ENCODE results near the gene ADAM15.

Gene ADAM15

DNA sequence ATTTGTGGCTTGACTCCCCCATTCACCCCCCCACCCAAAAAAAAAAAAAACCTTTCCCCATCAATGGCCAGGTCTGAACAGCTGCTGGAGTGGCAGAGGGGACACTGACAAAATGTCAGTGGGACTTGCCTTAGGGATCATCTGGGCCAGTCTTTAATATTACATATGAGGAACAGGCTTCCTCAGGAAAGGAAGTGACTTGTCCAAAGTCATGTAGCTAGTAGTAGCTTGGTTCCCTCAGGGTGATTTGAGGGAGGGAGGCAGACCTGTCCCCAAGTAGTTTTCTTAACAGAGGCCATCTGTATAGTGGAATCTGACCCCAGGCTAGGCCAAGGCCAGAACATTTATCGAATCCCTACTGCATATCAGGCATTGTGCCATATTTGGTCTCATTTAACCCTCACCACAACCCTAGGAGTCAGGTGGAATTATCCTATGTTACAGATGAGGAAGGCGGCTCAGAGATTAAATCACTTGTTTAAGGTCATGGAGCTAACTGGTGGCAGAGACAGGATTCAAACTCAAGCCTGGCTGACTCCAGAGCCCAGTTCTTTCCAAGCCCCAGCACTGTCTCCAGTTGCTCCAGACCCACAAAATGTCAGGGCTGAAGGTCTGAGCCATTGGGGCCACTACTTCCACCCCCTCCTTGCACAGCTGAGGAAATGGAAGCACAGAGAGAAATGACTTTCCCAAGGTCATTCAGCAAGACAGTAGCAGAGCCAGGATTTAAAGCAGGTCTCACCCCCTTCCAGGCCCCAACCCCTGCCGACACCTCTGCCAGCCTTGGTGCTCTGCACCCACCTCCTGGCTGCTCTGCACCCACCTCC lies 38.1 kb upstream of the ADAM15 start:
- DNase-seq = no peak

DNA sequence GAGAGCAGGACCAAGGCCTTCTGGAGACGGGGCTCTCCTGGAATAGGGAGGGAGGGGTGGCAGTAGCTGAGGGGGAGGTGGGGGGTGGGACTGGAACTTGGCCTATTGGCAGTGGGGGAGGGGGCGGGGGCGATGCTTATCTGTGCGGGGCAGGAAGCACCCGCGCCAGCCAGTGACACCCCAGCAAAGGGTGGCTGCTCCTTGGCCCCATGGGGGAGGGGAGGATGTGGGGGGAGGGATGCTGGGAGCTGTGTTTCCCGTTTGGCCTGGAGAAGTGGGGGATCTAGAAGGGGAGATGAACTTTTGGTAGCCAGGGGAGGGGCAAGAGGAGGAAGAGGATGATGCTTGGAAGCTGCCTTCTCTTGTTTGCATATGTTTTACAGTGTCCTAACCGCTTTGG lies 37.5 kb upstream of the ADAM15 start:
- no peak for DNase-seq

DNA sequence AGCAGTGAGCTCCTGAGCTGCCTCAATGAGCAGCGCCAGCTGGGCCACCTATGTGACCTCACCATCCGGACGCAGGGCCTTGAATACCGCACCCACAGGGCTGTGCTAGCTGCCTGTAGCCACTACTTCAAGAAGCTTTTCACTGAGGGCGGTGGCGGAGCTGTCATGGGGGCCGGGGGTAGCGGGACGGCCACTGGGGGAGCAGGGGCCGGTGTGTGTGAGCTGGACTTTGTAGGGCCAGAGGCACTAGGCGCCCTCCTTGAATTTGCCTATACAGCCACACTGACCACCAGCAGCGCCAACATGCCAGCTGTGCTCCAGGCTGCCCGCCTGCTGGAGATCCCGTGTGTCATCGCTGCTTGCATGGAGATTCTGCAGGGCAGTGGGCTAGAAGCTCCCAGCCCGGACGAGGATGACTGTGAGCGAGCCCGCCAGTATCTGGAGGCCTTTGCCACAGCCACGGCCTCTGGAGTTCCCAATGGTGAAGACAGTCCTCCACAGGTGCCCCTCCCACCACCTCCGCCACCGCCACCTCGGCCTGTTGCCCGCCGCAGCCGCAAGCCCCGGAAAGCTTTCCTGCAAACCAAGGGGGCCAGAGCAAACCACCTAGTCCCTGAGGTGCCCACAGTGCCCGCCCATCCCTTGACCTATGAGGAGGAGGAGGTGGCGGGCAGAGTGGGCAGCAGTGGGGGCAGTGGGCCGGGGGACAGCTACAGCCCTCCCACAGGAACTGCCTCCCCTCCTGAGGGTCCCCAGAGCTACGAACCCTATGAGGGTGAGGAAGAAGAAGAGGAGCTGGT lies 36.2 kb upstream of the ADAM15 start:
- no peak for DNase-seq

DNA sequence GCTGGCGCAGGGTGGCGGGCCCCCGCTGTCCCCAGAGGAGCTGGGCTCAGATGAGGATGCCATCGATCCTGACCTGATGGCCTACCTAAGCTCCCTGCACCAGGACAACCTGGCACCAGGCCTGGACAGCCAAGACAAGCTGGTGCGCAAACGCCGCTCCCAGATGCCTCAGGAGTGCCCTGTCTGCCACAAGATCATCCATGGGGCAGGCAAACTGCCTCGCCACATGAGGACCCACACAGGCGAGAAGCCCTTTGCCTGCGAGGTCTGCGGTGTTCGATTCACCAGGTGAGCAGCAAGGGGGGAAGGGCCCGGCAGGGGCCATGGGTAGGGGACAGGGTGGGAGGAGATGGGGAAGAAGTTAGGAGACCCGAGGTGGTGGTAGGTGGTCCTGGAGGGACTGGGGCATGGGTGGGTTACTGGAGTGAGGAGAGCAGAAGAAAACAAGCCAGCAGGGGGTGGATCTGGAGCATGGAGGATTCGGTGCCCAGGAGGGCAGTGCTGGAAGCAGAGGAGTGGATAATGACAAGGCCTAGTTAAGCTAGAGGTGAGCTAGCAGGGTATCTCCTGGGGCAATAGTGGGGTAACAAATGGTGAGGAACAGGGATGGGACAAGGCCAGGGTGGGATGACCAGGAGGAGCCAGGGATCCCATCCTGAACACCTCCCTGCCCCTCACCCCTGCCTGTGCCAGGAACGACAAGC lies 35.4 kb upstream of the ADAM15 start:
- no peak for DNase-seq

DNA sequence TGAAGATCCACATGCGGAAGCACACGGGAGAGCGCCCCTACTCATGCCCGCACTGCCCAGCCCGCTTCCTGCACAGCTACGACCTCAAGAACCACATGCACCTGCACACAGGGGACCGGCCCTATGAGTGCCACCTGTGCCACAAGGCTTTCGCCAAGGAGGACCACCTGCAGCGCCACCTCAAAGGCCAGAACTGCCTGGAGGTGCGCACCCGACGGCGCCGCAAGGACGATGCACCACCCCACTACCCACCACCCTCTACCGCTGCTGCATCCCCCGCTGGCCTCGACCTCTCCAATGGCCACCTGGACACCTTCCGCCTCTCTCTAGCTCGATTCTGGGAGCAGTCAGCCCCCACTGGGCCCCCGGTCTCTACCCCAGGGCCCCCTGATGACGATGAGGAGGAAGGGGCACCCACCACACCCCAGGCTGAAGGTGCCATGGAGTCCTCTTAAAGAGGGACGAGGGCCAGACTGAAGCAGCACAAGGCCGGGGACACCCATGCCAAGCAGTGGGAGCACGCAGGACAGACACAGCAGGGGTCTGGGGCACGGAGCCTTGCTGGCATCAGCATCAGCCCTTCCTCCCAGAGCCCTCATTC lies 34.8 kb upstream of the ADAM15 start:
- no peak for DNase-seq

DNA sequence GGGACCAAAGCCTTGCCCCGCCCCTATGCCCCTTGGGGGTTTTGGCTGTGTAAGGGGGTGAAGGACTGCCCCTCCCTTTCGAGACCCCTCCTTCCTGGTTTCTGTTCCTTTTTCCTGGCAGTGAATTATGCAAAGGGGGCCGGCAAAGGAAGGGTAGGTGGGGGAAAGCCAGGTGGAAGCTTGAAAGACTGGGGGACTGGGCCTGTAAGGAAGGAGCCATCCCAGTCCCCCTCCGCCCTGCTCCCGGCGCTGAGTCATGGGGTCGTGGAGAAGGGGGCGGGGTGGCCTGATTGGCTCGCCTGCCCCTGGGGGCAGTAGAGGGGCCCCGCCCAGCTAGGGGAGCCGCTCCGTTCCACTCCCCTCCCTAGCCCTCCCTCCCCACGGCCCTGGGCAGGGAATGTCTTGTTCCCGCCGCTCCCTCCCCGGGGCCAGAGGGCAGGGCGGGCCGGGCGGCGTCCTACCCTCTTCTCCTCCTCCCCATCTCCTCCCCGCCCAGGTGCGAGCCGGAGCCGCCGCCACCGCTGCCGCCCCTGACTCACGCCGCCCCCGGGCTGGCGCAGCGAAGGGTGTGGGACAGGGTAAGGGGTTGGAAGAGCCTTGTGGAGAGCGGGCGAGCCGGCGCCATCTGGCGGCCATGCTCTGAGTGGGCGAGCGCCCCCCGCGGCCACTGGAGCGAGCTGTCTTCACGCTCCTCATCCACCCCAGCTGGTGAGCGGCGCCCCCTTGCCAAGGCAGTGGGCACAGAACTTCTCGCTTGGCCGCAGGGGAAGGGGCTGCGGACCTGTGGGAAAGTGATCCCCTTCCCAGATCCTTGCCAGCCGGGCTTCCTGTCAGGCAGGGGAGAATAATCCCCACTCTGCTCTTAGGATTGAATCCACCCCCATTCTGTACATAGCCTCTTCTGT lies 33.8 kb upstream of the ADAM15 start:
- DNase-seq = peak; percentile 95

DNA sequence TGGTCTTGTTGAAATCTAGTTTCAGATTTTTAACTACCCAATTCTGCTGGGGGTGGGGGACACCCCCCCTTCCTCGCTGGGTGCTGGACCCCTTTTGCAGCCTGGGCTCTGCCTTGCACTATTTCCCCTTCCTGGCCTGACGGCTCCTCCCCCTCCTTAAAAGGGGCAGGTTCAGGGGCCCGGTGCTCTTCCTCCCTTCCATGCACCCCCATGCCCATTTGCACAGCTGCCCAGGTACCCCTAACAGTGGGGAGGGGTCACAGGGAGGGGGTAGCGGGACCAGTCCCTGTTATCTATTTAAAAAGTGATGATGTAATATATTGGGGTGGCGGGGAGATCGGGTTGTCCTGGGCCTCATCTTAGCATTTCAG lies 33.2 kb upstream of the ADAM15 start:
- no peak for DNase-seq

DNA sequence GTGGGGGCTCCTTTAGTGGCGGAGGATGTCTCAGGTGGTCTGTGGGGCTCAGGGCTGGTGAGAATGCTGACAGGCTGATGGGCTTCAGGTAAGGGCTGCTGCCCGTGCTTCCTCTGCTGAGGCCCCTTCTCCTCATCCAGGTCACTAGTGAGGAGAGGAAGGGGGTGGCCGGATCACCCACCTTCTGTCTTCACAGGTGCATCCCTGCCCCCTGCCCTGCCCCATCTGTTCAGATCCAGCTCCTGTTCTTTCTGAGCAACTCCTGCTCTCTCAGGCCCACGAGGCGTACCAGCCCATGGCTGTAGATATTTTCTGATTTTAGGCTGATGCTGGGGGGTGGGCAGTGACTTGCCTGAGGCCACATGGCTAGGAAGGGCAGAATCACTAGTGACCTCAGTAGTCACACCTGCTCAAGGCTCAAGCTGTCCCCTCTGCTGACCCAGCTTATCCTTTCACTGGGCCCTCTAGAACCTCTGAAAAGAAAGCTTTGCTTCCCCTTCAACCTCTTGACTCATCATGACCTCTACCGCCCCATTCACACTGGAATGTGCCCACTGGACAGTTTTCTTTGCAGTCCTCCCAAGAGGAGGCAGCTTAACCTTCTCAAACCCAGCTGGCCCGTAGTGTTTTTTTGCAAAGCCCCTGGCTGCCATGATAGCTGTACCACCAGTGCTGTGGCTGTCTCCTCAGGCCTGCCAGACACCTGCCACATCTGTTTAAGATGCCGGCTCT lies 32.3 kb upstream of the ADAM15 start:
- DNase-seq = peak; percentile 53

DNA sequence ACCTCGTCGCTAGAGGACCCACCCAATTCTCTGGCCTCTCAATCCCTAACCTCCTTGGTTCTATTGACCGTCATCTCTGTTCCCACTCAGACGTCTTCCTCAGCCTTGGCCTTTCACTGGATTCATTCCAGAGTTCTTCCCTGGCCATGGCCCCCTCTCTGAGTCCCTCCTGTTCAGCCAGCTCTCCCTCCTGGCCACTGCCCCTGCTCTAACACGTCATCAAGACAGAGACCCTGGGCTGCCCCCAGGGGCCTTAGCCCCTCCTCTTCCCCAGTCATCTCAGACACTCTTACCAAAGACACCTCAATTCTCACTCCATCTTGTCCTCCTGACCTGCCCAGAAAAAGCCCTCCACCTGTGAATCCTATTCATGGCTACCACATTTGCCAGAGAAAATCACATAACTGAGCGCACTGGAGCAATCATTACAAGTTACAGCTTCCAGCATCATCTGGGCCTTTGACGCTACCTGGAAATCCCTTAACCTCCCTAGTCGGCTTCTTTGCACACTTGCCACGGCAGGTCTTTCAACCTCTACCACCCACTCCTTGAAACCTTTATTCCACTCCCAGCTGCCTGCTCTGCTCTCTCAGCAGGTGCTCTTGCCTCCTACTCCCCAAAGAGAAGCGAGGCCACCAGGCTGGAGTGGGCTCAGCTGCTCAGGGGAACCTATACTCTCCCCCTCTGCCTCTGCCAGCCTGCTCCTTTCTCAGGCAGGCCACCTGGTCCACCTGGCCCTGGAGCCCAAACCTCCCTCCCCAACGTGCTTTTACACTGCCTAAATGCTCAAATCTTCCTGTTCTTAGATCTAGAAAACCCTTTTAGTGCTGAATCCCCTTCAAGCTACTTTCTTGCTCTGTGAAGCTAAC lies 31.5 kb upstream of the ADAM15 start:
- DNase-seq = no peak

DNA sequence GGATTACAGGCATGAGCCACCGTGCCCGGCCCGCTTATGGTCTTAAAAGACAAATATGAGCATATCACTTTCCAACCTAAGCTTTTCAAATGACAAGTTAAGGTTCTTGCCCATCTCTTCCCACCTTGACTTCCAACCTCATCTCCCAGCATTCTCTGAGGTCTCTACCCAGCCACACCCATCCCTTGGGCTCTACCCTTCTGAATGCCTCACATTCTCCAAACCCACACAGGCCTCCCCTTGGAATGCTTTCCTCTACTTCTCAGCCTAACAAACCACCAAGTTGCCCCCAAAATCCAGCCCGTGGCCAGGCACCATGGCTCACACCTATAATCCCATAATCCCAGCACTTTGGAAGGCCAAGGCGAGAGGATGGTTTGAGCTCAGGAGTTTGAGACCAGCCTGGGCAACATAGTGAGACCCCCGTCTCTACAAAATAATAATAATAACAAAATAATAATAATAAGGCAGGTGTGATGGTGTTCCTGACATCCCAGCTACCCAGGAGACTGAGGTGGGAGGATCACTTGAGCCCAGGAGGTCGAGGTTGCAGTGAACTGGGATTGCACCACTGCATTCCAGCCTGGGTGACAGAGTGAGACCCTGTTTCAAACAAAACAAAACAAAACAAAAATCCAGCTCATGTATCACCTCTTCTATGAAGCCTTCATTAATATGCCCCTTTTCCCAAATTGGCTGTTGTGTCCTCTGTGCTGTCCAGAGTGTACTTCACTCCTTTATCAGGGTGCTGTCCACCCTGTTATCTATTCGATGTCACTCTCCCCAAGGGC lies 28.8 kb upstream of the ADAM15 start:
- peak; percentile 38 for DNase-seq

DNA sequence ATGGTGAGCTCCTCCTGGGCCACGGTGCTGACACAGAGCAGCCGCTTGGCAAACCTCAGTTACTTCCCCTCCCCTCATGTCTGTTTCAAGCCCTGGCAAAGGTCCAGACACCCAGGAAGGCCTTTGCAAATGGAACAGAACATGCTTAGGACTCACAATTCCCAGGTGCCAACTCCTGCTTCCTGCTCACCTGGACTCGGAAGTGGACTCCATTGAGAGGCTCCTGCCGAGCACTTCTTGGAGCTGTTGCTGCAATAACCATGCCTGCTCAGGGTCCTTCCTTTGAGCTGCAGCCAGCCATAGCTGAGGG lies 28.2 kb upstream of the ADAM15 start:
- DNase-seq = no peak

DNA sequence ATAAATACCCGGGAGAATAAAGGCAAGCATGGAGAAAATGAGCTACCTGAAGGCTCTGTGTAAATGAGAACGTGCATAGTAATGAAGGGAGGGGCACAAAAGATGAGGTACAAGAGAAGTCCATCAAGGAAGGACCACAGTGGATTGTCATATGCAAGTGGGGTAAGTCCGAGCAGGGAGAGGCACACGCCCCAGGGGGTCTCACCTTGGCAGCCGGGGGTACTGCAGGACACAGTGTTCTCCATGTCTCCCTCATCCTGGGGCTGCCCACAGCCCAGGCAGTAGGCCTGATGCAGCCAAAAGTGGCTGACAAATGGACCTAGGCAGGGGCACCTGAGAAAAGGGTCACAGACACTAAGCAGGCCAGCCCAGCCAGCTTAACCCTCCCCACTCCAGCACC lies 27.5 kb upstream of the ADAM15 start:
- no peak for DNase-seq

DNA sequence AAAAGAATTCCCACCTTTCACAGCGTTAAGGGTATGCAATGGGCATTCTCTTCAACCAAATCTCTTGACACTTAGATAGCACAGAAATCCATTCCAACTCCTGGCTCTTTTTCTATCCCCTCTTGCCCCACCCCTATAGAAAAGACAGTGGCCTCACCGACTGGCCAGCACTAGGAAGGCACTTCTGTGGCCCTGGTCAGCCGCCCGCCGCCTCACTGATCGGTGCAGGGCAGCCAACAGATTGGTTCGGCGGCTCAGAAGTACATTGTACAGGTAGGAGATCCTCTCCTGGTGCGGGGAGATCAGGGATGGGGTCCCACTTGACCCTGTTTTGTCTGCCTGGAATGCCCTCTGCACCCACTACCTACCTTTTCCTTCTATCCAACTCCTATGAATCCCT lies 26.8 kb upstream of the ADAM15 start:
- DNase-seq = no peak

DNA sequence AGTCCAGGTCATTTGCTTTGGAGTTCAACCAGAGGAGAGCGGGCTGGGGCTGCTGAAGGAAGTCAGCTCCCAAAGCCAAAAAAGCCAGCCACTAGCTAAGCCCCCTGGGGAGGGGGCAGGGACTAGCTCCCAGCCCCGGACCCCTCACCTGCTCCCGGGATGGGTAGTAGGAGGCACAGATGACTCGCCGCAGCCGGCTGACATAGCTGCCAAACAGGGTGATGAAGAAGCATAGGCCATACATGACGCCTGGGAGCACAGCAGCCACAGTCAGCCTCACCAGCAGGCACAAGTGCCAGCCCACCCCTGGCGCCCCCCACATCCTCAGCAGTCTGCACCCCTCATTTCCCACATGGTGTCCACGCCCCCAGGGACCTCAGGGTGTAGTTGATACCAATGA lies 25.0 kb upstream of the ADAM15 start:
- no peak for DNase-seq

DNA sequence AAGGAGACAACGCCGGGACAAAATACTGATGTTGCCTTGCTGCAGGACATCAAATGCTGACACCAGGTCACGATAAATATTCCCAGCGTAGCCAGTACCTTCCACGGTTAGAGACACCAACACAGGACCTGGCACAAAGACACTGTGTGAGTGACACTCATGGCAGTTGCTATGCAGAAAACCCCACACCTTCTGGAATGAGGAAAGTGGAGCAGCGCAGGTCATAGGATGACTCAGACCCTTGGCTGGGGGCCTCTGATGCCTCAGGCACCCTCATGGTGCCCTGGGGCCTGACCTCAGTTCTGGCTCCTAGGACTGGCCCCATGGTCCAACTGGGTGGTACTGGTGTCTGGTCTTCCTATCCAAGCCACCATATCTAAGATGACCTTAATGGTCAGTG lies 24.5 kb upstream of the ADAM15 start:
- peak; percentile 65 for DNase-seq

DNA sequence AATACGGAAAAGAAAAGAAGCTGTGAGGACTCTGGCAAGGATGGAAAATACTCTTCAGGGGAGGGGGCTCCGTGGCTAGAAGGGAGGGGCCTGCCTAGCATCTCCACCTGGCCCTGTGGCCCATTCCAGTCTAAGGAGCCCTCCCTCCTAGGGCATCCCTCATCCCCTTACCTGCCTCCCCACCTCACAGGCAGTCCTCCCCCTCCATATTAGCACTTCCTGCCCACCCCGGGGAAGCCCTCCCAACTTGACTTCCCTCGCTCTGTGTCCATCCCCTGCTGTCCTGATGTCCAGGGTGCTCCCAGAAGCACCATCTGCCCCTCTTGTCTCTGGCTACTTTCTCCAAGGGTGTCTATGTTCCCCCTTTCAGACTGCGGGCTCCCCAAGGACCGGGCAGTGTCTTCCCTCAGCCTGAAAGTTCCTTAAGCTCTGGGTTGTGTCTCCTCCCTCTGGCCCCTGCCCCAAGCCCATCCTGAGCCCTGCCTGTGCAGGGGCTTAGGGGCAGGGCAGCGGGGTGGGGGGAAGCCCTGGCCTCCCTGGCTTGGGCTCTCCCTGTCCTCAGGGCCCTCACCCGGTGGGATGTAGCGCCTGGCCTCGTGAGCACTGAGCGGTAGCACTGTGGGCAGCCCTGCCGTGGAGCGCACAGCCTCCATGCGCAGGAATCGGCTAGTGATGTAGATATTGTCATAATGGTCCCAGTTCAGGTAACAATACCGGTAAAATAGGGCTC lies 21.4 kb upstream of the ADAM15 start:
- no peak for DNase-seq

DNA sequence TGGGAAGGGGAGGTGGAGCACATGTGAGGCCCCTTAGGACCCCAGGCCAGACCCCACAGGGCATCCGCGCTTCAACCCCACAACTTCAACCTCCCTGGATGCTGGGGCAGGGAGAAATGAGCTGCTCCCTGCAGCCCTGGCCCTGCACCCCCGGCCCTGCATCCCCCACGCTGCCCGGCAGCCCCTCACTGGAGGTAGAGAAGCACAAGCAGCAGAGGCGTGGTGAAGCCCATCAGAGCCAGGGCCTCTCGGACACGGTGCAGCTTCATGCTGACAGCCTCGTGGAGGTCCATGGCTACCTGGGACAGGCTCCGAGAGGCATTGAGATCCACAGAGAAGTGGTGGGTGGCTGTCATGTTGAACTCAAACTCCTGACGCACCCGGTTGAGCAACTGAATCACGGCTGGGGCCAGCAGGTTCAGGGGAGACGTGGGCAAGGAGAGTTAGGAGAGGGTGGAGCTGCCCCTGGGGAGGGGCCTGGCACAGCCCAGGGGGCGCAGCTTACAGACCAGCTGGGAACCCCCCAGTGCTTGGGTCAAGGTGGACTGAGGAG lies 20.8 kb upstream of the ADAM15 start:
- no peak for DNase-seq

DNA sequence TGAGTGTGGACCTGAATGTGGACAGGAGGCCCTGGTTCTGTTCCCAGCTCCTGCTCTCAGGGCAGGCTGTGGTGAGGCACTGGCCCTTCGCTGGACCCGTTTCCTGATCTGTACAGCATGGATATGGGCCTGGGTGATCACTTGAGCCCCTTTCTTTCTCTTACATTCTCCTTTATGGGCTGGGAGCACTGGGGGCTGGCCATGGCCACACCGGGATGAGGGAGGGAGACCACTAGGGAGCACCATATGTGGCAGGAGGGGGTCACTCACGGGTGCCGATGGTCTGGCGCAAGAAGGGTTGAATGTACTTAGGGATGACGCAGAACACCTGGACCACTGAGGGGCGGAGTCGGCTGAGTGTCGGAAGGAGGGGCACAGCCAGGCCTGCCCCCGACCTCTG lies 20.2 kb upstream of the ADAM15 start:
- DNase-seq = no peak

DNA sequence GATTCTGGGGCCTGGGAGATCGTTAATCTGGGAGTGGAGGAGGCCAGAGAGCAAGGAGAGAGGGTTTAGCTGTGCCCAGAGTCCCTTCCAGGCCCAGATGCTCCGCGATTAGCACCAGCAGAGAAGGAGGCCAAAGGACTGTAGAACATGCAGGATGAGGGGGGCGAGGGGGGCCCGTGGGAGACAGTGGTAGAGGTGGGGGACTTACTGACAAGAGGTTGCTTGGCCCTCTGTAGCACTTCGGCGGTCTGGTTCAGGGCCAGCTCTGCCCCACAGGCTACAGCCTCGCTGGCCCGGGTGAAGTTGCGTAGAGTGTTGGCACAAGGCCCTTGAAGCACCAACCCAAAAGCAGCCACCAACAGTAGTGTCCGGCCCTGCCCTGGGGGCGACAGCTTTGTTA lies 18.2 kb upstream of the ADAM15 start:
- no peak for DNase-seq
